ENCODE data around the gene SLC35F2.
A peak's percentile ranks its signal among the peaks of the same experiment; 100 is the strongest.
"Not testable (repeated sequence)": the region's sequence is repeated elsewhere in the genome, so short reads cannot be mapped to it uniquely, and the experiment has no call there.

Gene SLC35F2, protein sequence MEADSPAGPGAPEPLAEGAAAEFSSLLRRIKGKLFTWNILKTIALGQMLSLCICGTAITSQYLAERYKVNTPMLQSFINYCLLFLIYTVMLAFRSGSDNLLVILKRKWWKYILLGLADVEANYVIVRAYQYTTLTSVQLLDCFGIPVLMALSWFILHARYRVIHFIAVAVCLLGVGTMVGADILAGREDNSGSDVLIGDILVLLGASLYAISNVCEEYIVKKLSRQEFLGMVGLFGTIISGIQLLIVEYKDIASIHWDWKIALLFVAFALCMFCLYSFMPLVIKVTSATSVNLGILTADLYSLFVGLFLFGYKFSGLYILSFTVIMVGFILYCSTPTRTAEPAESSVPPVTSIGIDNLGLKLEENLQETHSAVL

DNA sequence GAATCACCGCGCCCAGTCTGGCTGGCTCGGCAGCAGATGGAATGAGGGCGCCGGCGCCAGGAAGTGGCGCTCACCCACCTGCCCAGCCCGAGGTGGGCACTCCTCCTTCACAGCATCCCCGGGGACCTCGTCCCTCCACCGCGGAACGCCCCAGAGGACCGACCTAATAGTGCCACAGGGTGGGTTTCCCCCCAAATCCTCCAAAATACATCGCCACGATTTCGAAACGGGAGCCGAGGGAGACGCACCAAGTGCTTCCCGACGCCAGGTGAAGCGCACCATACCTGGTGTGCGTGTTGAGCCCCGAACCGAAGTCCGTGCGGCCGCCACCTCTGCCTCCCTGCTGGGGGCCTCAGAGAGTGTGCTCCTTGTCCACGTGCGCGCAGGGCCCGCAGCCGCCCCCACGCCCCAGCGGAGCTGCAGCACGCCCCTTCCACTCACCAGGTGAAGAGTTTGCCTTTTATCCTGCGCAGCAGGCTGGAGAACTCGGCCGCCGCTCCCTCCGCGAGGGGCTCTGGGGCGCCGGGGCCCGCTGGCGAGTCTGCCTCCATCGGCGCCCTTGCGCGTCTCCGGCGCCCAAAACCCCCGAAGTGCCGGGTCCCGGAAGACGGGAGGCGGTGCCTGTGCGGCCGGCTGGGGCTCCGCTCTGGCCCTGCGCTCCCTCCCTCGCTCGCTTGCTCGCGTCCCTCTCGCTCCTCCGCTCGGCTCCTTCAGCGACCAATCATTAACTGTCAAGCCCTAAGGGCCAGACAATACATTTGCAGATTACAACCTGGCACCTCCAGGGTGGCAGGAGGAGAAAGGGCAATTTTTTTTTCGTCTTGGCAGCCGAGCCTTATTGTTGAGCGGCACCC lies at the start of gene SLC35F2:
Gene SLC35F2, minus strand, starts transcription at position 571 of the 854 bp plus-strand sequence. Its CDS starts 20 bp downstream, at position 551.
- peak in 1 of 2 donors; percentile 49 for DNase-seq (ENCODE audit: extremely low read depth in 1 of 2, low read depth in 1 of 2)

DNA sequence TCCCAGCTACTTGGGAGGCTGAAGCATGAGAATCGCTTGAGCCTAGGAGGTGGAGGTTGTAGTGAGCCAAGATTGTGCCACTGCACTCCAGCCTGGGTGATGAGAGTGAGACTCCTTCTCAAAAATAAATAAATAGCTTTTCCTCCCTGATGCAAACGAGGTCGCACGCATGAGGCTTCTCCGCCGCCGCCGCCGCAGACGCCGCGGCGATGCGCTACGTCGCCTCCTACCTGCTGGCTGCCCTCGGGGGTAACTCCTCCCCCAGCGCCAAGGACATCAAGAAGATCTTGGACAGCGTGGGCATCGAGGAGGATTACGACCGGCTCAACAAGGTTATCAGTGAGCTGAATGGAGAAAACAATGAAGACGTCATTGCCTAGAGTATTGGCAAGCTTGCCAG lies 49.6 kb upstream of the SLC35F2 start:
- DNase-seq (ENCODE audit: extremely low read depth in 1 of 2, low read depth in 1 of 2) = no peak

DNA sequence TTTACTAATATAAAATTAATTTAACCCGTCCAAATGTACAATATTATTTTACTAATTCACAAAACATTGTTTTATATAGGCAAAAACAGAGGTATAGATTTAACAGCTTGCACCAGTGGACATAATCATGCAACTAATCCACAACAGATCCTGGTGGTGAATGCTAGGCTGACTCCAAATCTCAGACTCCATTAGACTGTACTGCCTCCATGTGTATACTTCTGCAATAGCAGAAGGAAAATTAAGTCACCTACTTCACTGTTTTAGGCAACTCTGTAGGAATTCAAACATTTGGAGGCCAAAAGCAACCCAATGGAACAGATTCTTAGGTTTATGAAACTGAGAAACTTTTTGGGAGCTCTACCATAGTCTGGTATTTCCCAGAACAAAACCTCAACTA lies 39.7 kb upstream of the SLC35F2 start:
- DNase-seq (ENCODE audit: extremely low read depth in 1 of 2, low read depth in 1 of 2) = no peak

DNA sequence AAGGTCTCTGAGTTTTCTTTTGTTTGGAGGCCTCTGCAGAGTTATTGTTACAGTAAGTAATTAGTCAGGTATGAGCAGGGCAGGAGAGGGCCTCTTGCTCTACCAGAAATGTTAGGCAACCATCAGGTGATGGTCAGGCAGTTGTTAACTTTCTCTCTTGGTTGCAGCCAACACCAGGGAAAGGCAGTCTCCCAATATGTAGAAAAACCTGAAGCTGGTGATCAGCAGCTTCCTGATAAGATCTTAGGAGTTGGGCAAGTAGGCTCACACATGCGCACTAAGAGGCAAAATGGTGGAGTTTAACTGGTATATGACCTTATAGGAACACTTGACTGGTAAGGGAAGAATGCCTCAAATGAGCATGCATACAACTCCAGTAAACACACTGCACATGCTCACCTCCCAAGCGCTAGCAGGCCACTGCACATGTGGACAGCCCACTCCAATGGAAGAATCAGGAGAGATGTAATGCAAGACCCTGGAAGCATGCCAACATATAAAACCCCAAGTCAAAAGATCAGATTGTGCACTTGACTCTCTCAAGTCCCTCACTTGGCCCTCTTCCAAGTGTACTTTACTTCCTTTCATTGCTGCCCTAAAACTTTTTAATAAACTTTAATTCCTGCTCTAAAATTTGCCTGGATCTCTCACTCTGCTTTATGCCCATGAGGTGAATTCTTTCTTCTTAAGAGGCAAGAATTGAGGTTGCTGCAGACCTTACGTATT lies 23.7 kb upstream of the SLC35F2 start:
- DNase-seq (ENCODE audit: extremely low read depth in 1 of 2, low read depth in 1 of 2) = no peak

DNA sequence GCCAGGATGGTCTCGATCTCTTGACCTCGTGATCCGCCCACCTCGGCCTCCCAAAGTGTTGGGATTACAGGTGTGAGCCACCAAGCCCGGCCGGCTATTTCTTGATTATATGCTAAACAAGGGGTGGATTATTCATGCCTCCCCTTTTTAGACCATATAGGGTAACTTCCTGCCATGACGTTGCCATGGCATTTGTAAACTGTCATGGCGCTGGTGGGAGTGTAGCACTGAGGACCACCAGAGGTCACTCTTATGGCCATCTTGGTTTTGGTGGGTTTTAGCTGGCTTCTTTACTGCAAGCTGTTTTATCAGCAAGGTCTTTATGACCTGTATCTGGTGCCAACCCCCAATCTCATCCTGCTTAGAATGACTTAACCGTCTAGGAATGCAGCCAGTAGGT lies 22.9 kb upstream of the SLC35F2 start:
- not testable (repeated sequence) for DNase-seq (ENCODE audit: extremely low read depth in 1 of 2, low read depth in 1 of 2)

DNA sequence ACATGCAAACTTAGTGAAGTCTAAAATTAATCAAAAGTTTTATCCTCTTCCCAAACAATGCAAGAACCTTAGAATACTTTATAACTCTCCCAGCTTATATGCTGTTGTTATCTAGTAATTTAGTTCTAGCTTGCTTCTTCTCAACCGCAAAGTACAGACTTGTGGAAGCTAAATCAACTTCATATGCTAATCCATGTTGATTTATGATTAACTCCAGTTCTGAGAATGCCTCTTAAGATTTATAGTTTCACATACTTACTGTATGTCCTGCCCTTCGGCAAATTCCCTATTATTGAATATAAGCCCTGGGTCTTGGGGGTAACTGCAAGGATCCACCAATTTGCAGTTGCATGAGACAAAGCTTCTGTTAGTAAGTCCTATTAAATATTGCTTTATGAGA lies 17.6 kb upstream of the SLC35F2 start:
- no peak for DNase-seq (ENCODE audit: extremely low read depth in 1 of 2, low read depth in 1 of 2)

DNA sequence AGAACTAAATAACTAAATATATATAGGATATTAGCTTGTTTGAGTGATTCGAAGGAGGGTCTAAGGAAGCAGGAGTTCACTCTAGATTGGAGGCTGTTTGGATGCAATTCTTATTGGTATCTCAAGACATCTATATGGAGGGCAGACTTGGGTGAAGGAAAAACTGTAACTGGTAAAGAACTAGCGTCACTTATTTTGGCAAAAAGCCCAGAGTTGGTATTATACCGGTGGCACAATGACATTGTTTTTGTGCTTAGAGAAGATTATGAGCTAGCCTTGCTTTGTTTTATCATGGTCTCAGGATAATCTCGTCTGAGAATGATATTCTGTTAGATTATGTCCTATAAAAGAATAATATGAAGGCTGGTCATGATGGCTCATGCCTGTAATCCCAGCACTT lies 6.0 kb upstream of the SLC35F2 start:
- DNase-seq (ENCODE audit: extremely low read depth in 1 of 2, low read depth in 1 of 2) = no peak

DNA sequence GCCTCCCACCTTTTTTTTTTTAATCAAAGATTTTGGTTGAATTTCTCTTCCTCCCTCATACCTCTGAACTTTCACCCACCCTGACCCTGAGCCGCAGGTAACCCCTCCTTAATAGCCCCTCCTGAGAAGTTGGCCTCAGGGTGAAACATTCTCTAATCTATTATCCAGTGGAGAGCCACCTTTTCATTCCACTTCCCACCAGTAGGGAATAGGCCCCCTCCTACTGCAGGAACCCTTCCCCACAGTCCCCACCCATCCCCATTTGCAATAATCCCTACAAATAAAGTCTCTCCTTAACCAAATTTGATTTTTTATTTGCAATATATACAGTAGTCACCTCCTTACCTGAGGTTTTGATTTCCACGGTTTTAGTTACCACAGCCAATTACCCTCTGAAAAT lies 2.1 kb upstream of the SLC35F2 start:
- DNase-seq (ENCODE audit: extremely low read depth in 1 of 2, low read depth in 1 of 2) = no peak

DNA sequence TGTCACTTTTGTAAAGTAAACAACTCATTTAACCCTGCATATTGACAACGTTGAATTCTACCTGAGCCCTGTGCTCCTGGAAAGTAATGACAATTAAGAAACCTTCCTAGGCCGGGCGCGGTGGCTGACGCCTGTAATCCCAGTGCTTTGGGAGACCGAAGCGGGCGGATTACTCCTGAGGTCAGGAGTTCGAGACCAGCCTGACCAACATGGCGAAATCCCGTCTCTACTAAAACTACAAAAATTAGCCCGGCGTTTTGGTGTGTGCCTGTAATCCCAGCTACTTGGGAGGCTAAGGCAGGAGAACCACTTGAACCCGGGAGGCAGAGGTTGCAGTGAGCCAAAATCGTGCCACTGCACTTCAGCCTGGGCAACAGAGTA lies 1.6 kb upstream of the SLC35F2 start:
- DNase-seq (ENCODE audit: extremely low read depth in 1 of 2, low read depth in 1 of 2) = not testable (repeated sequence)

DNA sequence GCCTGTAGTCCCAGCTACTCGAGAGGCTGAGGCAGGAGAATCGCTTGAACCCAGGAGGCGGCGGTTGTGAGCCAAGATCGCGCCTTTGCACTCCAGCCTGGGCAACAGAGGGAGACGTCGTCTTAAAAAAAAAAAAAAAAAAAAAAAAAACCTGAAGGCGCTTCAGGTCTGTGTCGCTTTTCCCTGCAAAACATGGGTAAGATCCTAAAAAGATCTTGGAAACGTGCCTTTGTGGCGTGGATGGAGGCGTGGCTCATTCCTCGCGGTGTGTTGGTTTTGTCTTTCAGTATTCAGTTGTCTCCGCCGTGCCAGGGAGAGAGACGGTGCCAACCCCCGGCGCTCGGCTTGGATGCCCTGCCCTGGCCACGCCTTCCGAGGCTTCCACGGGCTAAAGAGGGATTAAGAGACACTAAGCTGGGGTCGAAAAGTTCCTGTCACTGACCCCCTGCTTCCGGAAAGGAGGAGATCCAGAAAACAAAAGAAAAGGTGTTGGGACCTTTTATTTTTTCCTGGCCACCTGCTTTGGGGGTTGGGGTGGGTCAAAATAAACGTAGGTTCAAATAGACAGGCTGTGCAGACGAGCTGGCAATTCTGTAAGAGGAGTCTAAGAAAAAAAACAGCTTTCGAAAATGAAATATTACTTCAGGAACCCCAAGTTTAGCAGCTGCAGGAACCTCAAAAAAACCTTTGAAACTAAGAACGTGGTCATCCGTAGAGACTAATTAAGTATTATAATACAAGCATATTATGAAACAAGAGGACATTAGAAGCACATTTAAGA lies 1.1 kb upstream of the SLC35F2 start:
- DNase-seq (ENCODE audit: extremely low read depth in 1 of 2, low read depth in 1 of 2) = no peak

DNA sequence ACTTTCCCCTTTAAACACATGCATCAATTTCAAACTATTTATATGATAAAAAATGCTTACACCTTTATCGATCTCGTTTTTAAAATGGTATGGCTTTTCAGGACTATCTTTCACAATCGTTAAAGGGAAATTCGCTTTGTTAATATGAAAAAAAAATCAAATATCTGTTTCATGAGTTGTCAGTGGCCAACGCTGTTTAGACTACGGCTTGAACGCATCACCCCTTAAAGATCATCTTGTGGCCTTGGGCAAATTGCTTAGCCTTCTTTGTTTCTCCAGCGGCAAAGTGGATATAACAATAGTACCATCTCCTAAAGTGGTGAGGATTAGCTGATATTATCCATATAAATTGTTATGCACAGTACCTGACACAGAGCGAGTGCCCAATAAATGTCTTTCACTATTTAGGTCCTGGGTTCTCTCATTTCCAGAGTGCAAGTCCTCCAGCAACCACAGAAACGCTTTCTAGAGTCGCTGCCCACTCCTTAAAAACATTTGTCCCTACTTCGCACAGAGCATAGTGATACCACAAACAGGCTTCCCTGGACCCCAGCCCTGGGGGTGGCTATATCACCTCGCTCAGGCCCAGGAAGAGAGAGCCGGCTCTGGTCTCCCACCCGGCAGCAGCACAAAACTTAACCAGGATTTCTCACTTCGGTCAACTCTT lies 904 bp downstream of the SLC35F2 start:
- DNase-seq (ENCODE audit: extremely low read depth in 1 of 2, low read depth in 1 of 2) = no peak

DNA sequence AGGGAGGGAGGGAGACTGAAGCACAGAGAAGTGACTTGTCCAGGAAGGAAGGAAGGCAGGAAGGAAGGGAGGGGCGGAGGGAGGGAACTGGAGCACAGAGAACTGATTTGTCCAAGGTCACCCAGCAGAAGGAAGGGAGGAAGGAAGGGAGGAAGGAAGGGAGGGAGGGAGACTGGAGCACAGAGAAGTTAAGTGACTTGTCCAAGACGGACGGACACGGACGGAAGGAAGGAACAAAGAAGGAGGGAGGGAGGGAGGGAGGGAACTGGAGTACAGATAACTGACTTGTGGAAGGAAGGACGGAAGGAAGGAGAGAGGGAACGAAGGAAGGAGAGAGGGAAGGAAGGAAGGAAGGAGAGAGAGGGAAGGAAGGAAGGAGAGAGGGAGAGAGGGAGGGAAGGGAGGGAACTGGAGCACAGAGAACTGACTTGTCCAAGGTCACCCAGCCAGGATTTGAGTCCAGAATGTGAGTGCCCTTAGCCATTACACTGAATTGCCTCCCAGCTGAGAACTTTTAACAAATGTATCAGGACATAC lies 1.5 kb downstream of the SLC35F2 start:
- DNase-seq (ENCODE audit: extremely low read depth in 1 of 2, low read depth in 1 of 2) = no peak

DNA sequence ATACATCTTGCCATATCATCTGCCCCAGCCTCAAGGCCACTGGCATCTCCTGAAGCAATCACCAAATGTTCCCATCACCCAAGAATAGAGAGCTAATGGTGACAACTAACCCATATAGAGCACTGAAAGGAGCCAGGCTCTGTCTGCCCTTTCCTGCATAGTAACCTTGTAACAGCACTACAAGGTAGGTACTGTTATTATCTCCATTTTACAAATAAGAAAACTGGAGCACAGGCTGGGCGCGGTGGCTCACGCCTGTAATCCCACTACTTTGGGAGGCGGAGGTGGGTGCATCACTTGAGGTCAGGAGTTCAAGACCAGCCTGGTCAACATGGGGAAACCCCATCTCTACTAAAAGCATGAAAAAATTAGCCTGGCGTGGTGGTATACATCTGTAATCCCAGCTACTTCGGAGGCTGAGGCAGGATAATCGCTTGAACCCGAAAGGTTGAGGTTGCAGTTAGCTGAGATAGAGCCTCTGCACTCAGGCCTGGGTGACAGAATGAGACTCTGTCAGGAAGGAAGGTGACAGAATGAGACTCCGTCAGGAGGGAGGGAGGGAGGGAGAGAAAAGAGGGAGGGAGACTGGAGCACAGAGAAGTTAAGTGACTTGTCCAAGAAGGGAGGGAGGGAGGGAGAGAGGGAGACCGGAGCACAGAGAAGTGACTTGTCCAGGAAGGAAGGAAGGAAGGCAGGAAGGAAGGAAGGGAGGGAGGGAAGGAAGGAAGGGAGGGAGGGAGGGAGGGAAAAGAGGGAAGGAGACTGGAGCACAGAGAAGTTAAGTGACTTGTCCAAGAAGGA lies 2.2 kb downstream of the SLC35F2 start:
- DNase-seq (ENCODE audit: extremely low read depth in 1 of 2, low read depth in 1 of 2) = no peak

DNA sequence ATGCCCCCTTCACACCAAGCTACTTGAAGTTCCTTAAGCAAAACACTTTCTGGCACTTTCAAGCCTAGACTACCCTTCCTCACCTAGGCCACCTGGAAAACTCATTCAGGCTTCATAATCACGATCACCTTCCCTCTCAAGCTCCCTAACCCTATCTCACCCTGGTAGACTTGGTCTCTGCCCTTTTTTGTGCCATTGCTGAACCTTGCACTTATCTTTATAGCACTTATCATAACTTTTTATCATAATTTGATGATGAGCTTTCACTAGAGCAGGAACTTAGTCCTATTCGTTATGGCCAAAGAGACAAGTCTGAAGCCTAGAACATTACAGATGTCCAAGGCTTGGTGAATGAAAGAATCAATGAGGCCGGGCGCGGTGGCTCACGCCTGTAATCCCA lies 5.5 kb downstream of the SLC35F2 start:
- DNase-seq (ENCODE audit: extremely low read depth in 1 of 2, low read depth in 1 of 2) = no peak

DNA sequence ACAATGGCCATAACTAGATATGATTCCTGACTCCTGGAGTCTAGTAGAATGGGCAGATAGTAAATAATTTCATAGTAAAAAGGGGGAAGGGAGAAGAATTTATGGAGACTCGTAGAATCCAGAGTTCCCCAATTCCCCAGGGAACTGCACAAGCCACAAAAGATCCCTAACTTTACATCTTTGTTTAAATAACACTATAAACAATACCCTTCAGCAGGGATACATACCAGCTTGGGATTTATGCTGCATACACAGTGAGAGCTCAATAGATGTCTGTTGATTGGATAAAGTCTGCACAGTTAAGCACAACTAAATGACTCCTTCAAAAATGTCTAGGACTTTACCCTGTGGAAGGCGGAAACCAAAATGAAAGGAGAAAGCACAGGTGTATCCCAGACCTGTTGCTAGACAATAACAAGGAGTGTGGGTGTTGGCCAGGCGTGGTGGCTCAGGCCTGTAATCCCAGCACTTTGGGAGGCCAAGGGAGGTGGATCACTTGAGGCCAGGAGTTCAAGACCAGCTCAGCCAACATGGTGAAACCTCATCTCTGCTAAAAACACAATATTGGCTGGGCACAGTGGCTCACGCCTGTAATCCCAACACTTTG lies 6.8 kb downstream of the SLC35F2 start:
- no peak for DNase-seq (ENCODE audit: extremely low read depth in 1 of 2, low read depth in 1 of 2)

DNA sequence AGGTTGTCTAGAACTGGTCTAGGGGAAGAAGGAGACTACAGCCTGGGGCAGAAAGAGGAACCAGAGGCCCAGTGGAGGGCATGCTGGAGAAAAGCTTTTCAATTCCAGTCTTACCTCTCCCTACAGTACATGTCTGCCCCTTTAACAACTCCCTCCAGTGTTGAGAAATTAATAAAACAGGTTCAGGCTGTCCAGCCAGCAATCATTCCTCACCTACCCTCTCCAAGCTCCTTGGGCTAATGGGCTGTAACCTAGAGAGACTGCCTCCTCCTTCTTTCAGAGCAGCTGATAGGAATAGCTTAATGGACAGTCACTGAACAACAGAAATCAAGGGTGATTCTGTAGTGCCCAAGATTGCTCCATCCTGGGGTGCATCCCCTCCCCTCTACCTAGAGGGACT lies 8.8 kb downstream of the SLC35F2 start:
- DNase-seq (ENCODE audit: extremely low read depth in 1 of 2, low read depth in 1 of 2) = no peak

DNA sequence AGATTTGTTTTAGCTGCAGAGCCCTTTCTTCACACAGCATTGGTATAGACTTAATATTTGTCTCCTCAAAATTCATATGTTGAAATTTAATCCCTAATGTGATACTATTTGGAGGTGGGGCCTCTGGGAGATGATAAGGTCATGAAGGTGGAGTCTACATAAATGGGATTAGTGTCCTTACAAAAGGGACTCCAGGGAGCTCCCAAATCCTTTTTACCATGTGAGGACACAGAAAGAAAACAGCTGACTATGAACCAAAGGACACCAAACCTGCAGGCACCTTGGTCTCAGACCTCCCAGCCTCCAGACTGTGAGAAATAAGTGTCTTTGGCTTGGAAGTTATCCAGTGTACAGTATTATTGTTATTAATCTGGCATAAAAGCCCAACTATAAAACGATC lies 10.2 kb downstream of the SLC35F2 start:
- DNase-seq (ENCODE audit: extremely low read depth in 1 of 2, low read depth in 1 of 2) = no peak

DNA sequence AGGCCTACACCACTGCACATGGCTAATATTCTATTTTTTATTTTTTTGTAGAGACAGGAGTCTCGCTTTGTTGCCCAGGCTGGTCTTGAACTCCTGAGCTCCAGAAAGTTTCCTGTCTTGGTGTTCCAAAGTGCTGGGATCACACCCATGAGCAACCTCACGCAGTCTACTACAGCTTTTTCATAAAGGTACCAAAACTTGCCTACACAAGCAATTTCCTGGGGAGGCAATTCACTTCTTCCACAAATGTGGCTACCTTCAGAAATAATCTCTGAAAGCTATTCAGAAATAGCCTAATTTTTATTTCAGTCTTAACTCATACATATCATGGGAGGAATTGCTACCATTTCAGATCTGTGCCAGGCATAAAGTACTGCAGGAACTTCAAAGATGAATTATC lies 11.4 kb downstream of the SLC35F2 start:
- no peak for DNase-seq (ENCODE audit: extremely low read depth in 1 of 2, low read depth in 1 of 2)

DNA sequence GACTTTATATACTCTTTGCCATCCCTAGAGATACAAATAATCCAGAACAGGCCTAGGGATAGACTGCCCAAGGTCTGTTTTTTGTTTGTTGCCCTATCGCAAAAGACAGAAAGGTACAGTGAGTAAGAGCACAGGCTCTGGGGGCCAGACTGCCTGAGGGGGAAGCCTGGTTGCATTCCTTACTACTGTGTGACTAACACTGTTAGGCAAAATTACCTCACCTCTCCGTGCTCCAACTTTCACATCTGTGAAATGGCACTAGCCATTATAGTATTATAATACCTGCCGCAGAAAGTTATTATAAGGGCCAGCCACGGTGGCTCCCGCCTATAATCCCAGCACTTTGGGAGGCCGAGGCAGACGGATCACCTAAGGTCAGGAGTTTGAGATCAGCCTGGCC lies 14.5 kb downstream of the SLC35F2 start:
- no peak for DNase-seq (ENCODE audit: extremely low read depth in 1 of 2, low read depth in 1 of 2)

All from activated CD8-positive, alpha-beta memory T cell treated with anti-CD3 and anti-CD28 coated beads for 1 hour (primary cell).